Coronary artery (tissue), 2 donors: ENCODE measurements around the gene C11orf54.
"Not testable (repeated sequence)": the region's sequence is repeated elsewhere in the genome, so short reads cannot be mapped to it uniquely, and the experiment has no call there.

Source experiments
- DNase-seq: peaks from one replicate; pipeline ENCODE4 v3.0.0-alpha.2; 2017; ENCODE audit warnings: low spot score
- H3K27ac ChIP-seq, 2 donors: fragments of 200-600 bp; sonication (generic); one replicate each; pipeline ENCODE4 v1.5.1; 2016 to 2019
- H3K4me3 ChIP-seq: fragments of 200-600 bp; sonication (generic); 2 replicates; pipeline ENCODE4 v1.5.1; 2016; ENCODE audit warnings: mild to moderate bottlenecking, moderate library complexity
- TF ChIP-seq, protein P1 (sequence below): fragments of 200-600 bp; sonication (generic); IDR thresholded peaks from one replicate; pipeline ENCODE4 v1.5.1; 2019; ENCODE audit warnings: antibody characterized with exemption

C11orf54 gene

DNA sequence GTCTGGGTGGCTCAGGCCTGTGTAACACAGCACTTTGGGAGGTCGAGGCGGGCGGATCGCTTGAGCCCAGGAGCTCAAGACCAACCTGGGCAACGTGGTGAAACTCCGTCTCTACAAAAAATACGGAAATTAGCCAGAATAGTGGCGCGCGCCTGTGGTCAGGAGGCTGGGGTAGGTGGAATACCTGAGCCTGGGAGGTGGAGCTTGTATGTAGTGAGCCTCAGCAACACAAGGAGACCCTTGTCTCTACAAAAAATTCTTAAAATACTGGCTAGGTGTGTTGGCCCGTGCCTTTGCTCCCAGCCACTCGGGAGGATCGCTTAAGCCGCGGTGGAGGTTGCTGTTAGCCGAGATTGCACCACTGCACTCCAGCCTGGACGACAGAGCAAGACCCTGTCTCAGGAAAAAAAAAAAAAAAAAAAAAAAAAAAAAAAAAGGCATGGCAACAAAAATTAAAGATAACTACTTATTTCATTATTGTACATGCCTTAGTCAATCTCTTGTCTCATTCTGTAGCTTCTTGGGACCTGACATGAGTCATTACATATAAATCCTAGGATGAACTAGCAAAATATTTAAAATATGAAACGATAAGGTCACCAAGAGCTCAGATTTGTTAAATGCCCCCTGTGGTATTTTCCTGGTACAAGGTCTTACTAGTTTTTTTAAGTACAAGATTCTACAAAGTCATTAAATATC, 1.3 kb upstream of the C11orf54 start:
- H3K4me3 ChIP-seq: peak overlapping the region; percentile 80
- H3K27ac ChIP-seq: peak overlapping the region in 1 of 2 donors; percentile 87
- TF ChIP-seq, protein P1, sequence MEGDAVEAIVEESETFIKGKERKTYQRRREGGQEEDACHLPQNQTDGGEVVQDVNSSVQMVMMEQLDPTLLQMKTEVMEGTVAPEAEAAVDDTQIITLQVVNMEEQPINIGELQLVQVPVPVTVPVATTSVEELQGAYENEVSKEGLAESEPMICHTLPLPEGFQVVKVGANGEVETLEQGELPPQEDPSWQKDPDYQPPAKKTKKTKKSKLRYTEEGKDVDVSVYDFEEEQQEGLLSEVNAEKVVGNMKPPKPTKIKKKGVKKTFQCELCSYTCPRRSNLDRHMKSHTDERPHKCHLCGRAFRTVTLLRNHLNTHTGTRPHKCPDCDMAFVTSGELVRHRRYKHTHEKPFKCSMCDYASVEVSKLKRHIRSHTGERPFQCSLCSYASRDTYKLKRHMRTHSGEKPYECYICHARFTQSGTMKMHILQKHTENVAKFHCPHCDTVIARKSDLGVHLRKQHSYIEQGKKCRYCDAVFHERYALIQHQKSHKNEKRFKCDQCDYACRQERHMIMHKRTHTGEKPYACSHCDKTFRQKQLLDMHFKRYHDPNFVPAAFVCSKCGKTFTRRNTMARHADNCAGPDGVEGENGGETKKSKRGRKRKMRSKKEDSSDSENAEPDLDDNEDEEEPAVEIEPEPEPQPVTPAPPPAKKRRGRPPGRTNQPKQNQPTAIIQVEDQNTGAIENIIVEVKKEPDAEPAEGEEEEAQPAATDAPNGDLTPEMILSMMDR: no peak
- DNase-seq: no peak

DNA sequence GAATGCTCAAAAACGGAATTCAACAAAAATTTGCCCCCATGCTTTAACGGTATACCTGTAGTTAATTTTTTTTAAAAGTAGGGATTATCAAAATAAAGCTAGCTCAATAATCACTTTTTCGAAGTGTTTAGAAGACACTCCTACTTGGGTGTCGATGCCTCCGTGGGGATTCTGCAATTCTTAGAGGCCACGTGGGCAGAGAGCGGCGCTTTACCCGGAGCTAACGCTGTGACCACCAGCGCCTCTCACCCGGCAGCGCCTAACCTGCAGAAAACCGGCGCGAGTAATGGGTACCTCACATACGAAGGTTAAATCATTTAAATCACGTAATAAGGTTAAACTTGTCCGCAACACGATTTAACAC, 760 bp upstream of the C11orf54 start:
- Histone ChIP-seq H3K27ac (peak overlapping the region; percentile 87 to 98), H3K4me3 (peak overlapping the region; percentile 80)
- DNase-seq: peak; percentile 83
- TF ChIP-seq, protein P1: no peak

DNA sequence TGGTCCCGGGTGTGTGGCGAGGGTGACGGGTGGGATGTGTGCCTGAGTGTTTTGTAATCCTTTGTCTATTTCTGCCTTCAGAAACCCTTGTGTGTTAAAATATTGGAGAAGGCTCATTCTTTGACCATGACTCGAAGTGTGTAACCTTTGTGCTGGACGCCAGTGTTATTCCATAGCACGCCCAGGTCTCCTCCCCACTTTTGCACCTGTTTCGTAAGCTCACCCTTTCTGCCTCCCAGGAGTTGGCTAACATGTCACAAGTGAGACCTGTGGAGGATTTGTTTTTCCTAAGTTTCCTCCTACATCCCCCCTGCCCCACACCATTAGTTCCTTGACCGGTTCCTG, 382 bp downstream of the C11orf54 start:
- peak overlapping the region; percentile 80 for H3K4me3 ChIP-seq
- TF ChIP-seq, protein P1: no peak
- peak overlapping the region; percentile 87 to 98 for H3K27ac ChIP-seq
- no peak for DNase-seq

DNA sequence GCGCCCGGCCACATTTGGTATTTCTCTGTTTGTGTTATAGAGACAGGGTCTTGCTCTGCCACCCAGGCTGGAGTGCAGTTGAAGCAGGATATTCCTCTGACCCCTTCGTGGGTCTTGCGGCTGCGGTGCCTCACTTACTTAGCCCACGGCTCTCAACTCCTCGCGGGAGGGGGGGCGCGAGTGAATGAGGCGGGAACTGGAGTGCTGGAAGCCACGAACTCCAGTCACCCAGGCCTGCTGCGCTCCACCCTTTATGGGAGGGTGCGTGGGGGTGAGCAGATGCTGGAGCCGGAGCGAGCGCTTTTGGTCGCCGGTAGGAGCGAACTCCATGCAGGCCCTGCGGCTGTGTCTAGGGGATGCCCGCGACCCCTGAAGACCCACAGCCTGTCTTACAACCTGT, 1.8 kb downstream of the C11orf54 start:
- no peak for DNase-seq
- Histone ChIP-seq H3K4me3 (no peak overlapping the region), H3K27ac (peak overlapping the region in 1 of 2 donors; percentile 5)
- TF ChIP-seq, protein P1: no peak

DNA sequence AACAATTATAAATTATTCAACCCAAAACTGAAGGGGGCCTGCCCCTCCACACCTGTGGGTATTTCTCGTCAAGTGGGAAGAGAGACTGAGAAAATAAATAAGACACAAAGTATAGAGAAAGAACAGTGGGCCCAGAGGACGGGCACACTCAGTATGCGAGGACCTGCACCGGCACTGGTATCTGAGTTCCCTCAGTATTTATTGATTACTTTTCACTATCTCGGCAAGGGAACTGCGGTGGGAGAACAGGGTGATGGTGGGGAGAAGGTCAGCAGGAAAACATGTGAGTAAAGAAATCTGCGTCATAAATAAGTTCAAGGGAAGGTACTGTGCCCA, 3.2 kb downstream of the C11orf54 start:
- peak overlapping the region; percentile 52 for H3K4me3 ChIP-seq
- DNase-seq: no peak
- peak overlapping the region; percentile 74 to 82 for H3K27ac ChIP-seq
- TF ChIP-seq, protein P1: no peak

DNA sequence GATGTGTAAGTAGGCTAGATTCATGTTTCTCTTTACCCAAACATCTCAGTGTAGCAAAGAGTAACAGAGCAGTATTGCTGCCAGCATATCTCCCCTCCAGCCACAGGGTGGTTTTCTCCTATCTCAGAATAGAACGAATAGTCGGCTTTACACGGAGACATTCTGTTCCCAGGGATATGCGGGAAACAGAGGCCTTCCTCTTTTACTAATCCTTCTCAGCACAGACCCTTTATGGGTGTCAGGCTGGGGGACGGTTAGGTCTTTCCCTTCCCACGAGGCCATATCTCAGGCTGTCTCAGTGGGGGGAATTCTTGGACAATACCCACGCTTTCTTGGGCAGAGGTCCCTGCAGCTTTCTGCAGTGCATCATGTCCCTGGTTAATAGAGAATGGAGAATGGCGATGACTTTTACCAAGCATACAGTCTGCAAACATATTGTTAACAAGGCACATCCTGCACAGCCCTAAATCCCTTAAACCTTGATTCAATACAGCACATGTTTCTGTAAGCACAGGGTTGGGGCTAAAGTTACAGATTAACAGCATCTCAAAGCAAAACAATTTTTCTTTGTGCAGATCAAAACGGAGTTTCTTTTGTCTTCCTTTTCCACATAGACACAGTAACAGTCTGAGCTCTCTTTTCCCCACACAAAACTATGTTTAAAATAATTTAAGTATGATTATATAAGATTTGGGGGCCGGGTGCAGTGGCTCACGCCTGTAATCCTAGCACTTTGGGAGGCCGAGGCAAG, 3.7 kb downstream of the C11orf54 start:
- peak overlapping the region; percentile 52 for H3K4me3 ChIP-seq
- peak overlapping the region; percentile 74 to 82 for H3K27ac ChIP-seq
- DNase-seq: not testable (repeated sequence)

DNA sequence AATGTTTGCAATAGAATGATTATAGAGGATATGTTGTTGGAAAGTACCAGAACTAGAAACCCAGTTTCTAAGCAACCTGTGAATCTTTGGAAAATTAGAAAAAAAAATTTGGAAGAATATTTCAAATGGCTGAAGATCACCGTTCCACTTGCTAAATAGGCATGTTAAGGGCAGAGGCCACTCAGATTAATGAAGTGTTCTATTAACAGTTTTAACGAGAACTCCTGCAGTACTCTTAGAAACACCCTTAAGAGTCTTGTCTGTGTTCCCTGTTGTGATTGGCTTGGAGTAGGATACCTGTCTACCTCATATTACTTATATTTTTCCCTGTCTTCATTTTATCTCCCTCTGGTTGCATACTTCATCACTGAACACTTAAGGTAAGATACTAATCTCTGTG, 4.6 kb downstream of the C11orf54 start:
- TF ChIP-seq, protein P1: no peak
- H3K27ac ChIP-seq: peak overlapping the region in 1 of 2 donors; percentile 74
- H3K4me3 ChIP-seq: no peak overlapping the region
- no peak for DNase-seq
